ENCODE measurements around the gene NT5DC4.

Gene NT5DC4

DNA sequence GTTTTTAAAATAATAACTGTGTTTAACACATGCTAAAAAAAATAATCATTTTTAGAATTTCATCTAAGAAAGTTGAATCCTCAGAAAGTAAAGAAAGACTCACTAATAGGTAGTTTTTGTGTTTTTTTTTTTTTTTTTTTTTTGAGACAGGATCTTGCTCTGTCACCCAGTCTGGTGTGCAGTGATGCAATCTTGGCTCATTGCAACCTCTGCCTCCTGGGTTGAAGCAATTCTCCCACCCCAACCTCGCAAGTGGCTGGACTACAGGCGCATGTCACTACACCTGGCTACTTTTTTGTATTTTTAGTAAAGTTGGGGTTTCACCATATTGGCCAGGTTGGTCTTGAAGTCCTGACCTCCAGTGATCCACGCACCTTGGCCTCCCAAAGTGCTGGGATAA, 36.4 kb downstream of the NT5DC4 start:
- H3K79me2 ChIP-seq (ENCODE audit: insufficient read depth, low read length): peaks cover 74% of the 10 kb centered on the region
- H3K27me3 ChIP-seq (ENCODE audit: insufficient read depth, low read length, poor library complexity): no peaks in the 10 kb centered on the region
- H3K9ac ChIP-seq (ENCODE audit: low read depth, low read length): no peak overlapping the region
- no peaks in the 10 kb centered on the region; the same call in 1 of the 2 replicates for H4K20me1 ChIP-seq (ENCODE audit: insufficient read depth, low read length)
- H3K4me1 ChIP-seq (ENCODE audit: insufficient read depth, low read length): peaks cover 17% of the 10 kb centered on the region
- H3K4me3 ChIP-seq (ENCODE audit: low read depth in 1 of 2, low read length in 2 of 2): no peak overlapping the region
- H2AFZ ChIP-seq (ENCODE audit: low read depth, low read length): no peak overlapping the region
- H3K27ac ChIP-seq (ENCODE audit: low read length): no peak overlapping the region
- no peaks in the 10 kb centered on the region for H3K9me3 ChIP-seq (ENCODE audit: insufficient read depth, low read length, severe bottlenecking)
- H3K36me3 ChIP-seq (ENCODE audit: insufficient read depth, low read length): peaks cover 95% of the 10 kb centered on the region
- no peak for DNase-seq
- H3K4me2 ChIP-seq (ENCODE audit: insufficient read depth, low read length): no peak overlapping the region
- ATAC-seq (ENCODE audit: insufficient read depth, low read depth): no peak
- TF ChIP-seq, protein P1, sequence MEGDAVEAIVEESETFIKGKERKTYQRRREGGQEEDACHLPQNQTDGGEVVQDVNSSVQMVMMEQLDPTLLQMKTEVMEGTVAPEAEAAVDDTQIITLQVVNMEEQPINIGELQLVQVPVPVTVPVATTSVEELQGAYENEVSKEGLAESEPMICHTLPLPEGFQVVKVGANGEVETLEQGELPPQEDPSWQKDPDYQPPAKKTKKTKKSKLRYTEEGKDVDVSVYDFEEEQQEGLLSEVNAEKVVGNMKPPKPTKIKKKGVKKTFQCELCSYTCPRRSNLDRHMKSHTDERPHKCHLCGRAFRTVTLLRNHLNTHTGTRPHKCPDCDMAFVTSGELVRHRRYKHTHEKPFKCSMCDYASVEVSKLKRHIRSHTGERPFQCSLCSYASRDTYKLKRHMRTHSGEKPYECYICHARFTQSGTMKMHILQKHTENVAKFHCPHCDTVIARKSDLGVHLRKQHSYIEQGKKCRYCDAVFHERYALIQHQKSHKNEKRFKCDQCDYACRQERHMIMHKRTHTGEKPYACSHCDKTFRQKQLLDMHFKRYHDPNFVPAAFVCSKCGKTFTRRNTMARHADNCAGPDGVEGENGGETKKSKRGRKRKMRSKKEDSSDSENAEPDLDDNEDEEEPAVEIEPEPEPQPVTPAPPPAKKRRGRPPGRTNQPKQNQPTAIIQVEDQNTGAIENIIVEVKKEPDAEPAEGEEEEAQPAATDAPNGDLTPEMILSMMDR (IDR thresholded peaks at IDR 0.05; ENCODE audit: borderline replicate concordance, extremely low read depth, low read length, poor library complexity, severe bottlenecking): no peak
- no peak for TF ChIP-seq EZH2 (IDR thresholded peaks at IDR 0.05; ENCODE audit: borderline replicate concordance, low read depth, low read length, severe bottlenecking)

DNA sequence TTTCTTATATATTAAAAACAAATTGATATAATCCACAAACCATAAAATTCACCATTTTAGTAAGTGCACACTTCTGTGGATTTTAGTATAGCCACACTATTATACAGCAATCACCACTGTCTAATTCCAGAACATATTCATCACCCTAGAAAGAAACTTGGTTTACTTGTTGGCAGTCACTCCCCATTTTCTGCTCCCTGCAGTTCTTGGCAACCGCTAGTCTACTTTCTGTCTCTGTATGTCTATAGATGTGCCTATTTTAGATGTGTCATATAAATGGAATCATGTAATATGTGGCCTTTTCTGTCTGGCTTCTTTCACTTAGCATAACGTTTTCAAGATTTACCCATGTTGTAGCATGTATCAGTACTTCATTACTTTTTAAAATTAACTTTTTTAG, 37.9 kb downstream of the NT5DC4 start:
- Histone ChIP-seq H3K27ac (ENCODE audit: low read length) (no peak overlapping the region), H3K9me3 (ENCODE audit: insufficient read depth, low read length, severe bottlenecking) (no peaks in the 10 kb centered on the region), H3K4me1 (ENCODE audit: insufficient read depth, low read length) (peaks cover 32% of the 10 kb centered on the region), H2AFZ (ENCODE audit: low read depth, low read length) (no peak overlapping the region), H3K36me3 (ENCODE audit: insufficient read depth, low read length) (peaks cover 91% of the 10 kb centered on the region), H3K9ac (ENCODE audit: low read depth, low read length) (no peak overlapping the region), H4K20me1 (ENCODE audit: insufficient read depth, low read length) (peaks cover 4% of the 10 kb centered on the region; the same call in 1 of the 2 replicates), H3K79me2 (ENCODE audit: insufficient read depth, low read length) (peaks cover 82% of the 10 kb centered on the region), H3K4me2 (ENCODE audit: insufficient read depth, low read length) (no peak overlapping the region), H3K27me3 (ENCODE audit: insufficient read depth, low read length, poor library complexity) (no peaks in the 10 kb centered on the region), H3K4me3 (ENCODE audit: low read depth in 1 of 2, low read length in 2 of 2) (no peak overlapping the region)
- ATAC-seq (ENCODE audit: insufficient read depth, low read depth) (no peak), DNase-seq (no peak)
- TF ChIP-seq, protein P1 (IDR thresholded peaks at IDR 0.05; ENCODE audit: borderline replicate concordance, extremely low read depth, low read length, poor library complexity, severe bottlenecking): no peak
- no peak for TF ChIP-seq EZH2 (IDR thresholded peaks at IDR 0.05; ENCODE audit: borderline replicate concordance, low read depth, low read length, severe bottlenecking)

DNA sequence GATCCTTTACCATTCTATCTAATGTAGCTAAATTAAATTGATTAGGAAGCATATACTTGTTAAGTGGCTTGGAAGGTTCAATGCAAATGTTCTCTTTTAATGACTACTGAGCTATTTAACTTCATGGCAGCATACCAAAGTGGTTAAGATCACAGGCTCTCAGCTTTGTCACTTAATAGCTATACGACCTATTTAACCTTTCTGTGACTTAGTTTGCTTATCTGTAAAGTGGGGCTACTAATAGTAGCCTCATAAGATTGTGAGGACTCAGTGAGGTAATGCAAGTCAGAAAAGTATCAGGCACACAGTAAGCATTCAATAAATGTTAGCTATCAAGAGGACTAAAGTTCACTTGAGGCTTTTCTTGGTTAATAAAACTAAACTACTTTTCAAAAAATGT, 39.3 kb downstream of the NT5DC4 start:
- peaks cover 76% of the 10 kb centered on the region for H3K79me2 ChIP-seq (ENCODE audit: insufficient read depth, low read length)
- H3K27me3 ChIP-seq (ENCODE audit: insufficient read depth, low read length, poor library complexity): no peaks in the 10 kb centered on the region
- DNase-seq: no peak
- H3K4me2 ChIP-seq (ENCODE audit: insufficient read depth, low read length): peak overlapping the region; percentile 13; the same call in 1 of the 2 replicates
- no peak overlapping the region for H3K9ac ChIP-seq (ENCODE audit: low read depth, low read length)
- H2AFZ ChIP-seq (ENCODE audit: low read depth, low read length): no peak overlapping the region
- no peak overlapping the region for H3K27ac ChIP-seq (ENCODE audit: low read length)
- peaks cover 4% of the 10 kb centered on the region; the same call in 1 of the 2 replicates for H4K20me1 ChIP-seq (ENCODE audit: insufficient read depth, low read length)
- H3K36me3 ChIP-seq (ENCODE audit: insufficient read depth, low read length): peaks cover 77% of the 10 kb centered on the region
- no peak overlapping the region for H3K4me3 ChIP-seq (ENCODE audit: low read depth in 1 of 2, low read length in 2 of 2)
- H3K4me1 ChIP-seq (ENCODE audit: insufficient read depth, low read length): peaks cover 36% of the 10 kb centered on the region
- no peak for ATAC-seq (ENCODE audit: insufficient read depth, low read depth)
- H3K9me3 ChIP-seq (ENCODE audit: insufficient read depth, low read length, severe bottlenecking): no peaks in the 10 kb centered on the region
- TF ChIP-seq EZH2 (IDR thresholded peaks at IDR 0.05; ENCODE audit: borderline replicate concordance, low read depth, low read length, severe bottlenecking): no peak
- TF ChIP-seq, protein P1 (IDR thresholded peaks at IDR 0.05; ENCODE audit: borderline replicate concordance, extremely low read depth, low read length, poor library complexity, severe bottlenecking): no peak
